K562 (cell line): Measurements from ENCODE around the gene SLC16A5. TPM values are rescaled to one million over a fixed set of nuclear protein-coding genes. Genes with fewer than 3 reads are reported as not detected.

Experiments
- ATAC-seq: fragments of 200-7000 bp; cut with Tn5 transposase; 3 replicates; pipeline ENCODE4 v1.9.1; 2020; ENCODE audit warnings: moderate library complexity
- BruUV-seq: library from RNA; stranded (reverse); fragments of 400-500 nt; replicated peaks from 2 replicates; lab custom pipeline; 2021; lab: Mats Ljungman, UMichigan
- CTCF ChIA-PET: fragments of 300-600 bp; formaldehyde crosslinking; extraction: SDS; loops from one replicate; lab custom pipeline; 2021; ENCODE audit warnings: low intra/inter-chr PET ratio; lab: Yijun Ruan, JAX
- POLR2A ChIA-PET: fragments of 300-600, 350-650 bp; sonication (Branson Sonifier 250); formaldehyde crosslinking; extraction: SDS; loops from one replicate; lab custom pipeline; 2021; ENCODE audit warnings: antibody characterized with exemption, inconsistent platforms; lab: Yijun Ruan, JAX
- DNase-seq, 4 experiments: peaks; one replicate each; pipeline versions ENCODE4 v3.0.0 to v3.0.0-alpha.2; 2011 to 2018; ENCODE audit warnings: low spot score in 3 of 4, mixed read lengths in 3 of 4; ENCODE audit errors: extremely low read depth in 1 of 4
- FAIRE-seq: peaks from 2 replicates; lab custom pipeline; 2011; peaks lifted over from hg19 to GRCh38; lab: Jason Lieb, UNC
- H2AFZ ChIP-seq: 2 replicates; pipeline ENCODE4 v1.6.0; 2011; ENCODE audit warnings: low read depth, low read length, control low read depth, inconsistent platforms
- H3K27ac ChIP-seq: fragments of 200-600 bp; 3 replicates; pipeline ENCODE4 v1.8.0; 2011; ENCODE audit warnings: low read depth, mild to moderate bottlenecking, control low read depth, inconsistent platforms, low read length, moderate library complexity, mixed read lengths; ENCODE audit errors: extremely low read depth
- H3K27me3 ChIP-seq, 2 experiments: fragments of 300-600 bp in 1 of 2; 2 replicates in 1 of 2; 3 replicates in 1 of 2; pipeline versions ENCODE4 v1.6.0 to v1.8.0; 2011; ENCODE audit warnings: inconsistent platforms in 2 of 2, low read length in 2 of 2, mild to moderate bottlenecking in 1 of 2, mixed read lengths in 1 of 2, moderate library complexity in 1 of 2; ENCODE audit not compliant: control insufficient read depth in 2 of 2, insufficient read depth in 2 of 2
- H3K36me3 ChIP-seq: fragments of 300-600 bp; 3 replicates; pipeline ENCODE4 v1.8.0; 2011; ENCODE audit warnings: mild to moderate bottlenecking, low read length, inconsistent platforms; ENCODE audit not compliant: control insufficient read depth, insufficient read depth
- H3K4me1 ChIP-seq, 2 experiments: fragments of 200-600 bp in 1 of 2; replicated peaks in 1 of 2; 2 replicates in 1 of 2; 3 replicates in 1 of 2; pipeline versions ENCODE4 v1.5.1 to v1.8.0; 2011; ENCODE audit warnings: inconsistent platforms in 2 of 2, low read length in 2 of 2, mild to moderate bottlenecking in 1 of 2, mixed read lengths in 1 of 2, moderate library complexity in 1 of 2; ENCODE audit not compliant: control insufficient read depth in 2 of 2, insufficient read depth in 2 of 2
- H3K4me2 ChIP-seq: 2 replicates; pipeline ENCODE4 v1.6.1; 2011; ENCODE audit warnings: low read length, control low read depth, inconsistent platforms, mixed read lengths; ENCODE audit not compliant: insufficient read depth
- H3K4me3 ChIP-seq: fragments of 200-600 bp; sonication (generic), shearing (Covaris generic); 2 replicates; pipeline ENCODE4 v1.5.1; 2016; ENCODE audit warnings: control low read depth, inconsistent platforms
- H3K79me2 ChIP-seq: fragments of 200-600 bp; 3 replicates; pipeline ENCODE4 v1.8.0; 2011; ENCODE audit warnings: low read length, inconsistent platforms; ENCODE audit not compliant: control insufficient read depth, insufficient read depth
- H3K9ac ChIP-seq, 2 experiments: 2 replicates each; pipeline versions ENCODE4 v1.6.0 to v1.6.1; 2011; ENCODE audit warnings: low read depth in 2 of 2, low read length in 2 of 2, control low read depth in 1 of 2, inconsistent platforms in 1 of 2, mild to moderate bottlenecking in 1 of 2, mixed read lengths in 1 of 2; ENCODE audit not compliant: insufficient read depth in 1 of 2
- H3K9me1 ChIP-seq: one replicate; pipeline ENCODE4 v1.6.0; 2011; ENCODE audit warnings: inconsistent platforms, mild to moderate bottlenecking, low read length, moderate library complexity; ENCODE audit not compliant: control insufficient read depth, insufficient read depth
- H3K9me3 ChIP-seq: replicated peaks from 2 replicates; pipeline ENCODE4 v1.5.1; 2011; ENCODE audit warnings: low read depth, low read length, inconsistent platforms; ENCODE audit not compliant: control insufficient read depth, insufficient read depth
- H4K20me1 ChIP-seq: replicated peaks from 2 replicates; pipeline ENCODE4 v1.6.1; 2011; ENCODE audit warnings: low read length, inconsistent platforms, mixed read lengths; ENCODE audit not compliant: control insufficient read depth, insufficient read depth
- MED1 ChIP-seq: sonication (generic); formaldehyde crosslinking; IDR thresholded peaks from 2 replicates; pipeline ENCODE4 v1.8.1; 2023; ENCODE audit warnings: missing genetic modification reagents, borderline replicate concordance
- MITF ChIP-seq: IDR thresholded peaks from 2 replicates; pipeline ENCODE4 v1.6.1; 2014; ENCODE audit warnings: antibody characterized with exemption
- SNIP1 ChIP-seq: fragments of 450-650 bp; IDR thresholded peaks from 2 replicates; pipeline ENCODE4 v1.7.1; 2017; ENCODE audit warnings: low read depth, mild to moderate bottlenecking
- TCF3 ChIP-seq: sonication (generic); formaldehyde crosslinking; IDR thresholded peaks from 2 replicates; pipeline ENCODE4 v1.4.0; 2020; ENCODE audit warnings: mild to moderate bottlenecking, missing genetic modification reagents
- WGBS: fragments of 100-300 bp; shearing (Covaris generic); methylation state at CpG from one replicate; pipeline ENCODE4 v1.1.6; 2016; ENCODE audit warnings: low coverage, mixed read lengths; ENCODE audit not compliant: insufficient coverage; ENCODE audit errors: missing lambda C conversion rate; 5-methylcytosine and 5-hydroxymethylcytosine counted together
- in situ Hi-C: fragments of 300-500 bp; cut with MboI; formaldehyde crosslinking; loops from 4 replicates; pipeline ENCODE4 v1.15.0; 2018; ENCODE audit warnings: inconsistent platforms, mixed read lengths
- intact Hi-C: fragments of 100-400 bp; cut with micrococcal nuclease; formaldehyde crosslinking; loops from 2 replicates; pipeline ENCODE4 v1.14.2; 2022
- polyA plus RNA-seq, 8 experiments: library from polyadenylated mRNA; depleted of rRNA in 4 of 8; stranded (reverse) in 5 of 8; unstranded in 3 of 8; fragments of >200 nt; fragmentation: Nextera tagmentation in 2 of 8; fragmentation: Illumina TruSeq in 1 of 8; extraction: Ambion mirVana in 2 of 8; extraction: Trizol in 1 of 8; gene quantifications; 2 replicates each; pipeline versions ENCODE4 v1.2.1 to v1.2.3, GENCODE V29; 2011 to 2014; ENCODE audit warnings: inconsistent platforms in 1 of 8, missing spikeins in 1 of 8
- total RNA-seq, 7 experiments: library from RNA; depleted of rRNA in 6 of 7; stranded (reverse); fragments of >200 nt in 6 of 7; fragmentation: Illumina TruSeq in 2 of 7; extraction: Trizol in 2 of 7; gene quantifications; 2 replicates each; pipeline versions ENCODE4 v1.2.1 to v1.2.3, GENCODE V29; 2011 to 2021; ENCODE audit warnings: low replicate concordance in 1 of 7
- TF ChIP-seq, protein P1 (sequence below): fragments of 450-650 bp; IDR thresholded peaks from 2 replicates; pipeline ENCODE4 v1.6.1; 2016
- TF ChIP-seq, protein P2 (sequence below): IDR thresholded peaks from 2 replicates; pipeline ENCODE4 v1.6.1; 2012; ENCODE audit warnings: low read depth, low read length, improper control_type of control experiment, borderline replicate concordance
- TF ChIP-seq, protein P3 (sequence below): sonication (generic); formaldehyde crosslinking; IDR thresholded peaks from 2 replicates; pipeline ENCODE4 v1.8.1; 2022; ENCODE audit warnings: missing genetic modification reagents

Gene SLC16A5
- total and polyA plus RNA-seq, 9 of the 15 experiments (the other 6 are each of a cell fraction or from before 2014, with no cell fraction given): 0.06 to 2.6 (median 0.91) TPM

DNA sequence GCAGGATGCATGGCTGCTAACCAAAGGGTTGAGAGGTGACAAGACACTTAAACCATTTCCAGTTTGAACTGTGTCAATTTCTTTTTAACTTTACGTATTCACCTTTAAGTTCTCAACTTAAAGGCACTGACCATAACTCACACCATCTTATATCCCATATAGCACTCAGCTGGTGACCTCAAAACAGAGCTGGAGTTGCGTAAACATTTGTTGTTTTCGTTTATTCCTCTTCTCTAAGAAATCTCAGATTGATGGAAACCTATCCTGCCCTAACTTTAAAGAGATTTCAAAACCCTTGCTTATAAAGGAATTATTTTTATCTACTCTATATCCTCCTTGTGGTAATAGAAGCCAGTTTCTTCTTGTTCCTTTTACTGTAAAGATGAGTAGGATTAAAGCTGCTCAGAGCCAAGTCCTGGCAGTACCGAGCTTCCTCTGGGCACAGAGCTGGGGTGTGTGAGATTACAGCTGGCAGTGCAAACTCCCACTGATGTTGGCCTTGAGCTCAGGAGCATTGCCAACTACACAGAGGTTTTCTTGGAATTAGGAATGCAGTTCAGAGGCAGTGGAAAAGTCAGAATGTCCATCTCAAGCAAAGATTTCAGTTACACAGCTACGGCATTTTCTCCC lies 39.4 kb upstream of the SLC16A5 start (continued):
- TF ChIP-seq, protein P1, sequence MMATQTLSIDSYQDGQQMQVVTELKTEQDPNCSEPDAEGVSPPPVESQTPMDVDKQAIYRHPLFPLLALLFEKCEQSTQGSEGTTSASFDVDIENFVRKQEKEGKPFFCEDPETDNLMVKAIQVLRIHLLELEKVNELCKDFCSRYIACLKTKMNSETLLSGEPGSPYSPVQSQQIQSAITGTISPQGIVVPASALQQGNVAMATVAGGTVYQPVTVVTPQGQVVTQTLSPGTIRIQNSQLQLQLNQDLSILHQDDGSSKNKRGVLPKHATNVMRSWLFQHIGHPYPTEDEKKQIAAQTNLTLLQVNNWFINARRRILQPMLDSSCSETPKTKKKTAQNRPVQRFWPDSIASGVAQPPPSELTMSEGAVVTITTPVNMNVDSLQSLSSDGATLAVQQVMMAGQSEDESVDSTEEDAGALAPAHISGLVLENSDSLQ: no peak
- TF ChIP-seq MED1 (CRISPR knock-in tag): no peak
- TF ChIP-seq SNIP1: no peak
- TF ChIP-seq MITF: no peak
- TF ChIP-seq, protein P2, sequence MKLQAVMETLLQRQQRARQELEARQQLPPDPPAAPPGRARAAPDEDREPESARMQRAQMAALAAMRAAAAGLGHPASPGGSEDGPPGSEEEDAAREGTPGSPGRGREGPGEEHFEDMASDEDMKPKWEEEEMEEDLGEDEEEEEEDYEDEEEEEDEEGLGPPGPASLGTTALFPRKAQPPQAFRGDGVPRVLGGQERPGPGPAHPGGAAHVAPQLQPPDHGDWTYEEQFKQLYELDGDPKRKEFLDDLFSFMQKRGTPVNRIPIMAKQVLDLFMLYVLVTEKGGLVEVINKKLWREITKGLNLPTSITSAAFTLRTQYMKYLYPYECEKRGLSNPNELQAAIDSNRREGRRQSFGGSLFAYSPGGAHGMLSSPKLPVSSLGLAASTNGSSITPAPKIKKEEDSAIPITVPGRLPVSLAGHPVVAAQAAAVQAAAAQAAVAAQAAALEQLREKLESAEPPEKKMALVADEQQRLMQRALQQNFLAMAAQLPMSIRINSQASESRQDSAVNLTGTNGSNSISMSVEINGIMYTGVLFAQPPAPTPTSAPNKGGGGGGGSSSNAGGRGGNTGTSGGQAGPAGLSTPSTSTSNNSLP: no peak

DNA sequence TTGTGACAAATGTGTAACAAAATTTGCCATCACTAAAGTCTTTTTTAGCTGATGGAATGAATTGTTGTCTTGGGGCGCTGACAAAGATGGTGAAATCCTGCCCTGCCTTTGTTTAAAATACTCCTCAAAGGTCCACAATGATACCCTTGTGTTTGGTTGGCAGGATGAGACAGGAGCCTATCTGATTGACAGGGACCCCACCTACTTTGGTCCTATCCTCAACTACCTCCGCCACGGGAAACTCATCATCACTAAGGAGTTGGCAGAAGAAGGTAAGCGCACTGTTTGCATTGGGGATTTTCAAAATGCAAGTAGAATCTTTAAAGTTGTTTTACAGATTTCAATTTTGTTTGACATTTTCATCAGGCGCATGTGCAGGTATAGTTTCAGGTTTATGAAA lies 38.7 kb upstream of the SLC16A5 start:
- in situ Hi-C loops: no loop called here
- Histone ChIP-seq H3K27me3 (no peaks in the 10 kb centered on the region), H3K4me2 (no peak overlapping the region), H3K27ac (no peak overlapping the region), H3K9ac (no peak overlapping the region), H3K9me3 (no peaks in the 10 kb centered on the region)
- ATAC-seq (no peak), FAIRE-seq (no peak)
- ChIA-PET POLR2A (interaction anchor here (0.5 to 3.1 kb wide), 11 partner anchors 10 to 176 kb away, joined by 3 to 23 read pairs (median 3); partner anchors contain the start of gene MRPL58), CTCF (no interaction called here)
- BruUV-seq: no TSS peak
- TF ChIP-seq, protein P3, sequence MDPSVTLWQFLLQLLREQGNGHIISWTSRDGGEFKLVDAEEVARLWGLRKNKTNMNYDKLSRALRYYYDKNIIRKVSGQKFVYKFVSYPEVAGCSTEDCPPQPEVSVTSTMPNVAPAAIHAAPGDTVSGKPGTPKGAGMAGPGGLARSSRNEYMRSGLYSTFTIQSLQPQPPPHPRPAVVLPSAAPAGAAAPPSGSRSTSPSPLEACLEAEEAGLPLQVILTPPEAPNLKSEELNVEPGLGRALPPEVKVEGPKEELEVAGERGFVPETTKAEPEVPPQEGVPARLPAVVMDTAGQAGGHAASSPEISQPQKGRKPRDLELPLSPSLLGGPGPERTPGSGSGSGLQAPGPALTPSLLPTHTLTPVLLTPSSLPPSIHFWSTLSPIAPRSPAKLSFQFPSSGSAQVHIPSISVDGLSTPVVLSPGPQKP (CRISPR knock-in tag): no peak
- TF ChIP-seq, protein P1: peak; percentile 77
- TF ChIP-seq TCF3 (CRISPR knock-in tag): no peak
- TF ChIP-seq, all 486 proteins: peak for 1
- H4K20me1 ChIP-seq: no peaks in the 10 kb centered on the region; the same call in 1 of the 2 replicates
- peaks cover 48% of the 10 kb centered on the region for H3K79me2 ChIP-seq
- peak in 1 of 4 experiments; percentile 9 for DNase-seq
- H3K9me1 ChIP-seq: no peaks in the 10 kb centered on the region
- WGBS: 76% methylated on average over 5 of the region's 5 CpGs
- H2AFZ ChIP-seq: no peak overlapping the region
- H3K4me3 ChIP-seq: no peak overlapping the region
- peaks cover 11 to 15% of the 10 kb centered on the region in 2 experiments for H3K4me1 ChIP-seq
- intact Hi-C loops: no loop called here
- peaks cover 40% of the 10 kb centered on the region for H3K36me3 ChIP-seq
